Measurements from ENCODE around the gene ATP11A.
"Not testable (repeated sequence)": the region's sequence is repeated elsewhere in the genome, so short reads cannot be mapped to it uniquely, and the experiment has no call there.

The ATP11A gene

DNA sequence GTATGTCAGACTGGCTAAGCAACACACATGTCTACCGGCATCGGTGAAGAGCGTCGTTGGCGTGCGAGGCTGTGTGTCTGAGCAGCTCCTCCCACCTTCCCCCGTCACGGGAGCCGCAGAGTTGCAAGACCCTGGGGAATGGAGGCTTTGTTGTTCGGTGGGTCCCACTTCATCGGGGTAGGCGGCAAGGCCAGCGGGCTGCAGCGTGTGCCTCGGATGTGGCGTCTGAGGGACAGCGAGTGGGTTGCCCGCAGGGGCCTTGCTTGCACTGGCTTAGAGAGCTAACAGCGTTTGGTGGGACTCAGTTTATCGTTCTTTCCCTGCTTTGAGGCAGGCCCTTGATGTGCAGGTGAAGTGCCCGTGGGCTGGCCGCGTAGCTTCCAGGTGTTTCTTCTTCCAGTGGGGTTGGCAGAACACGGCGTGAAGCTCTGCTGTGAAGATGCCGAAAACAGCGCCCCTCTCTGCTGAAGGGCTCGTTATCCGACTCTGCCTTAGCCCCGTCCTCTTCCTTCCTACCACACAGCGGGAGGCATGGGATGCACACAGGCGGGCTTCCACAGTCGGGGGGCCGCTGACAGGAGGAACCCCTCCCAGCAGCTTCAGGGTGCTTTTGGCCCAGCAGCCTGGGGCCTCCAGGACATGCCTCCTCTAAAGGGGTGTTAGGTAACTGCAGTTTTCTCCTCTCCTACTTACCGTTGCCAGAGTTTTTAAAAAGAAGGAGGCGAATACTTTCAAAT is 85.2 kb downstream of the ATP11A start:
- no peak for DNase-seq (ENCODE audit: low read depth in 2 of 2)

GRCh38 chr13:112775791-112776279 is 86.0 kb downstream of the ATP11A start:
- no peak for DNase-seq (ENCODE audit: low read depth in 2 of 2)

GRCh38 chr13:112776354-112776753 is 86.5 kb downstream of the ATP11A start:
- DNase-seq (ENCODE audit: low read depth in 2 of 2) = no peak

DNA sequence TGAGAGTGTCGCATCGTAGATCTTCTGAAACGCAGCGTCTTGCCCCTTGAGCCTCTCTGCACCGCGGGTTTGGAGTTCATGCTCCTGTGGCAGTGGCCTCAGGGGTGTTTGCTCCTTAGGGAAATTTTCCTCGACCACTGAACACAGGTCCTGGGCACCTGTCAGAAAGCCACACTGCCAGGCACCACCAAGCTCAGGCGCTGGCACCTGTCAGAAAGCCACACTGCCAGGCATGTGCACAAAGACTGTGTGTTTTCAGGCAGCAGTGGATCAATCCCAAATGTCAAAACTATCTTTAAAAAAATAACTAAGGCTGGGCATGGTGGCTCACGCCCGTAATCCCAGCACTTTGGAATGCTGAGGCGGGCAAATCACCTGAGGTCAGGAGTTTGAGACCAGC is 87.1 kb downstream of the ATP11A start:
- DNase-seq (ENCODE audit: low read depth in 2 of 2) = no peak

- DNase-seq (ENCODE audit: low read depth in 2 of 2) = no peak
These were observed 88.0 kb downstream of the ATP11A start for GRCh38 chr13:112777637-112778406.

DNA sequence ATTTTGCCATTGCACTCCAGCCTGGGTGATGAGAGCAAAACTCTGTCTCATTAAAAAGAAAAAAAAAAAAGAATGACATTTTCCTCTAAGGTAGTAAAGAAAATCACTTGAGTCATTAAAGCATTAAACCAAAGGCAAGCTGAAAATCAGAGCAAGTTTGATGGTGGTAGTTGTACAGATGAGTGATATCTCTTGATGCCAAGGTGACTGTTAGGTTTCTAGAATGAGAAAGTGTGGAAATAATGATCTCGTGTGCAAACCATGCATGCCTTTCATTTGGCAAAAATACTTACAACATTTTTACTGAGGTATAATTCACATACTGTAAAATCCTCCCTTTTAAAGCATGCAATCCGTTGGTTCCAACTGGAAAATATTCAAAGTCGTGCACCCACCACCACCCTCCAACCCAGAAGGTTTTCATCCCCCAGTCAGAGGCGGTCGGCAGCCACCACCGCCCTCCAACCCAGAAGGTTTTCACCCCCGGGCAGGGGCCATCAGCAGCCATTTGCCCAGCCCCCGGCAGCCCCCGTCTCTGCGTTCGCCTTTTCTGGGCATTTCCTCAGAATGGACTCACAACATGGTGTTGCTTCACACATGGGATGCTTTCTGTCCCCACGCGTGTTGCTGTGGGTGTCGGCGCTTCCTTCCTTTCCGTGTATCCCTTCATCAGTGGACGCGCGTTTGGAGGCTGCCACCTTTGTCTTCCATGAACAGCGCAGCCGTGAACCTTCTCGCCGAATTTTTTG is 90.2 kb downstream of the ATP11A start:
- DNase-seq (ENCODE audit: low read depth in 2 of 2) = no peak

DNA sequence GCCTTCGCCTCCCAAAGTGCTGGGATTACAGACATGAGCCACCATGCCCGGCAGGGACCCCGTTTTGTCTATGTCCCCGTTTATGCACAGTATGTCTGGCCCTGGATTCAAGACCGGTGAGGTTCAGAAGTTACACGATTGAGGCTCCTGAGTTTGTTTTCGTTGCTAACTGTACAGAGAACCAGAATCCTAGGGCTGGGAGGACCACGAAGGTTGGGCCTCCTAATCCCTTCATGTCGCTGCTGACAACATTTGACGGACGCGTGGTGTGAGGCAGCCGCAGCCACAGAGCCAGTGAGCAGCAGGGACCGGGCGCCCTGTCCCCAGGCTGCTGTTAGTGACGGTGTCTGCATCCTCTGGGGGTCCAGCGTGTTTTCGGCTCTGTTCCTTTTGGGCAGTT is 91.4 kb downstream of the ATP11A start:
- DNase-seq (ENCODE audit: low read depth in 2 of 2) = no peak

DNA sequence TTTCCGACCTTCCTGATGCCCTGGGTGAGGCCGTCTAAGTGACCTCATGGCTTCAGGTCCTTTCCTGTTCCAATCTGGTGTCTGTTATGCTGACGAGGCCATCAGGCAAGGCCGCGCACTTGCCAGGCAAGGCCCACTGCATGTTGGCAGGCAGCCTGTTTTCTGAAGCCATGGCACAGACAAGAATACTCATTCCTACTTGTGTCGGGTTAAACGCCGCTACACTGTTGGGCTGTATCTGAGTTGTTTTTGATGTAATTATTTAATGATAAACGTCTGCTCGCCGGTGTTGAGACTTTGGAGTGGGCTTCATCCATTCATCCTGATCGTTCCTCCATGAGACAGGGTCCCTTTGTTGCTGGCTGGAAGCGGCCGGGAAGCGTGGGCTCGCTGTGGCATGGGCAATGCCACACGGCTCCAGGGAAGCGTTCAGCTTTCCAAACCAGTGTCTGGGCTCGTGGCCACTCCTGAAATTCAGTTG is 92.1 kb downstream of the ATP11A start:
- no peak for DNase-seq (ENCODE audit: low read depth in 2 of 2)

GRCh38 chr13:112782429-112783010 is 92.7 kb downstream of the ATP11A start:
- no peak for DNase-seq (ENCODE audit: low read depth in 2 of 2)

- no peak for DNase-seq (ENCODE audit: low read depth in 2 of 2)
These were observed 93.5 kb downstream of the ATP11A start for GRCh38 chr13:112783135-112783977.

- DNase-seq (ENCODE audit: low read depth in 2 of 2) = no peak
These were observed 94.1 kb downstream of the ATP11A start for GRCh38 chr13:112783978-112784371.

- no peak for DNase-seq (ENCODE audit: low read depth in 2 of 2)
These were observed 95.1 kb downstream of the ATP11A start for GRCh38 chr13:112784811-112785482.

GRCh38 chr13:112785483-112785856 is 95.6 kb downstream of the ATP11A start:
- no peak for DNase-seq (ENCODE audit: low read depth in 2 of 2)

DNA sequence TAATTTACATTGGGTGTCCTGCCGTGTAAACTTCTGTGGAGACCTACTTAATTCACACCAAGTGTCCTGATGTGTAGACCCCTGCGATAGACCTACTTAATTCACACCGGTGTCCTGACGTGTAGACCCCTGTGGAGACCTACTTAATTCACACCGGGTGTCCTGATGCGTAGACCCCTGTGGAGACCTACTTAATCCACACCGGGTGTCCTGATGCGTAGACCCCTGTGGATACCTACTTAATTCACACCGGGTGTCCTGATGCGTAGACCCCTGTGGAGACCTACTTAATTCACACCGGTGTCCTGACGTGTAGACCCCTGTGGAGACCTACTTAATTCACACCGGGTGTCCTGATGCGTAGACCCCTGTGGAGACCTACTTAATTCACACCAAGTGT is 97.0 kb downstream of the ATP11A start:
- DNase-seq (ENCODE audit: low read depth in 2 of 2) = not testable (repeated sequence)

GRCh38 chr13:112790735-112791641 is 101.2 kb downstream of the ATP11A start:
- no peak for DNase-seq (ENCODE audit: low read depth in 2 of 2)

- no peak for DNase-seq (ENCODE audit: low read depth in 2 of 2)
These were observed 102.0 kb downstream of the ATP11A start for GRCh38 chr13:112791663-112792440.

DNA sequence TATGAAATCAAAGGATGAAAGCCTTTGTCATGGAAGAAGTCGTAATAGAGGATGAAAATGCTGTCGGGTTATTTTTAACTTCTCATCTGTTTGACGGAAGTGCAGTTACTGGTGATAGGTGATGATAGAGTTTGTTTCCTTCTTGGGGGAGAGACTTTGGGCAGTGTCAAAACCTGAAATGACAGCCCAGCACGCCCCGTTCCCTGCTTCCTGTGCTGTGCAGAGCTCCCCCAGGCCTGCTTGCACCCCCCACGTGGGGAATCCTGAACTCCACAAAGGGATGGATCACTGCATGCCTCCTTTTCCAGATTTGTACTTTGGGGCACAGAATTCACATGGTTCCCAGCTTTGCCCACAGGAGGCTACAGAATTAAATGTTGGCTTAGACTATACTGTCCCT is 102.7 kb downstream of the ATP11A start:
- no peak for DNase-seq (ENCODE audit: low read depth in 2 of 2)

Measured in stimulated activated CD4-positive, alpha-beta T cell treated with anti-CD3 and anti-CD28 coated beads, Interleukin-4, amount 100 ng/mL, for 48 hours (primary cell).